Endometrium (tissue), 2 donors: Measurements from ENCODE around the gene ZNF792.
"Not testable (repeated sequence)": the region's sequence is repeated elsewhere in the genome, so short reads cannot be mapped to it uniquely, and the experiment has no call there.

Source experiments
- FAIRE-seq: peaks from 2 replicates; lab custom pipeline; 2012; peaks lifted over from hg19 to GRCh38; lab: Jason Lieb, UNC
- donor health status: control.
- donor health status: control.

The ZNF792 gene

GRCh38 chr19:34920090-34920786, 43.8 kb downstream of the ZNF792 start:
- not testable (repeated sequence) for FAIRE-seq

DNA sequence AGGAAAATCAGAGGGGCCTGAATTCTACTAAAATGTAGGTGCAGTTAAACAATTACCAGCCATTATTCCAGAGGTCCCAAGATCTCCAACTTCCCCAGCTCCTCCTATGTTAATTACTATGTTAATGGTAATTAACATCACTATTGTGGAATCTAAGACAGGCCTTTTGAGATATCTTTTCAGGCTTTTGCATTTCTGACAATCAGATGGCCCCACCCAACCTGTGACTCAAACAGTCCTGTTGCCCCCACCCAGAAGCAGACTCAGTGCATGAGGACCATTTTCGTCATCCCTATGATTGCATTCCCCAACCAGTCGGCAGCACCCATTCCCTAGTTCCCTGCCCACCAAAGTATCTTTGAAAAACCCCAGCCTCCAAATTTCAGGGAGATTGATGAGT, 45.8 kb downstream of the ZNF792 start:
- no peak for FAIRE-seq

DNA sequence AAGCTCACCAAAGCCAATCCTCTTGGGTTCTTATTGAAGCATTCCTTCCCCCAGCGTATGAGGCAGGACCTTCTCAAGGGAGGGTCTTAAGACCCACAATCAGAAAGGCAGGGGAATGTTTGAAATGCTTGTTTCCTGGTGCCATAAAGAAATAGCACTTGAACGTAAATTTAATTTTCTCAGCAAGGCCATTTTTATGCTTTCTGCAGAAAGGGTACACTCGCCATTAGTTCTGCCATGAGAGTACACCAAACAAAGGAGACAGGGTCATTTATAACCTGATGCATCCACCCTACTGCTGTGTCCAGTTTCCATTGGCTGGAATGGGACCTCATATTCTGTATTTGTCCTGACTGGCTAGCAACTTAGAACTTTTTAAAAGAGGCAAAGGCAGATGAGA, 46.9 kb downstream of the ZNF792 start:
- not testable (repeated sequence) for FAIRE-seq

- no peak for FAIRE-seq
These were observed 53.3 kb downstream of the ZNF792 start for GRCh38 chr19:34910770-34911169.
